Measurements from ENCODE around the gene NCOA5.
"Not testable (repeated sequence)": the region's sequence is repeated elsewhere in the genome, so short reads cannot be mapped to it uniquely, and the experiment has no call there.

DNA sequence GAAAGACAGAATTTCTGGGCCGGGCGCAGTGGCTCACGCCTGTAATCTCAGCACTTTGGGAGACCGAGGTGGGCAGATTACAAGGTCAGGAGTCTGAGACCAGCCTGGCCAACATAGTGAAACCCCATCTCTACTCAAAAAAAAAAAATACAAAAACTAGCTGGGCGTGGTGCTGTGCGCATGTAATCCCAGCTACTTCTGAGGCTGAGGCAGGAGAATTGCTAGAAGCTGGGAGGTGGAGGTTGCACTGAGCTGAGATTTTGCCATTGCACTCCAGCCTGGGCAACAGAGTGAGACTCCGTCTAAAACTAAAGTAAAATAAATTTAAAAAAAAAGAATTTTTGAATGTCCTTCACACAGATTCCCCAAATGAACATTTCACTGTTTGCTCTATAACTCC, 10.7 kb upstream of the NCOA5 start:
- TF ChIP-seq EZH2 (IDR thresholded peaks at IDR 0.05; ENCODE audit: borderline replicate concordance, control insufficient read depth, low read depth, low read length); ZNF274 (IDR thresholded peaks at IDR 0.05; ENCODE audit: insufficient read depth, insufficient read length); CTCF (IDR thresholded peaks at IDR 0.05 in 2 of 3, conservative IDR thresholded peaks at IDR 0.05 in 1 of 3; ENCODE audit: control insufficient read depth in 2 of 3, extremely low read depth in 1 of 3, insufficient read depth in 1 of 3, low read depth in 3 of 3, low read length in 3 of 3): not testable (repeated sequence)

Measured in GM12878 (cell line).